T-helper 1 cell treated with Interleukin-12 subunit alpha and Interleukin-12 subunit beta and Interleukin-4 antibody, amounts not matched to agents 30 ng/mL and 1 ng/mL, for 36 hours (primary cell): ENCODE measurements around the gene HIBCH. TPM values are rescaled to one million over a fixed set of nuclear protein-coding genes. Genes with fewer than 3 reads are reported as not detected.
"Not testable (repeated sequence)": the region's sequence is repeated elsewhere in the genome, so short reads cannot be mapped to it uniquely, and the experiment has no call there.

Experiments used
- intact Hi-C: fragments of 100-400 bp; cut with micrococcal nuclease; formaldehyde crosslinking; loops from one replicate; pipeline ENCODE4 v1.15.1; 2024
- total RNA-seq: library from RNA; stranded (reverse); gene quantifications from 2 replicates; pipeline ENCODE4 v1.2.3, GENCODE V29; 2022

The HIBCH gene
- total RNA-seq, 1 donor from 2014 or later: 18.8 TPM

- intact Hi-C loops: loop anchor here (1.0 to 10.0 kb wide), 6 partner anchors 17 to 559 kb away; partner anchors contain the start of genes GLS, HIBCH, MFSD6 and ORMDL1
Measured at GRCh38 chr2:190343536-190344275, 24.1 kb upstream of the HIBCH start, which contains the start of gene INPP1. TSS of gene INPP1 (plus strand) at chr2:190343589. CDS start at chr2:190360103, 16,514 bp downstream.

GRCh38 chr2:190343089-190343535, 23.5 kb upstream of the HIBCH start:
- intact Hi-C loops: loop anchor here (5.0 to 10.0 kb wide), 3 partner anchors 64 to 558 kb away; partner anchors contain the start of genes GLS, MFSD6, ORMDL1 and PMS1

GRCh38 chr2:190342611-190343010, 23.0 kb upstream of the HIBCH start:
- intact Hi-C loops: loop anchor here (5.0 to 10.0 kb wide), 3 partner anchors 65 to 558 kb away; partner anchors contain the start of genes GLS, MFSD6, ORMDL1 and PMS1

GRCh38 chr2:190340369-190340768, 20.7 kb upstream of the HIBCH start:
- intact Hi-C loops: loop anchor here (5.0 to 10.0 kb wide), 3 partner anchors 67 to 556 kb away; partner anchors contain the start of genes GLS, MFSD6, ORMDL1 and PMS1

GRCh38 chr2:190339394-190339793, 19.8 kb upstream of the HIBCH start:
- intact Hi-C loops: no loop called here

GRCh38 chr2:190338453-190338852, 18.8 kb upstream of the HIBCH start:
- intact Hi-C loops: no loop called here

GRCh38 chr2:190336420-190336819, 16.8 kb upstream of the HIBCH start:
- intact Hi-C loops: no loop called here

GRCh38 chr2:190335584-190335983, 16.0 kb upstream of the HIBCH start:
- intact Hi-C loops: not testable (repeated sequence)

- intact Hi-C loops: no loop called here
Measured at GRCh38 chr2:190335225-190335559, 15.6 kb upstream of the HIBCH start.

- intact Hi-C loops: no loop called here
Measured at GRCh38 chr2:190334479-190335224, 15.0 kb upstream of the HIBCH start.

GRCh38 chr2:190333928-190334327, 14.3 kb upstream of the HIBCH start:
- intact Hi-C loops: no loop called here

- intact Hi-C loops: no loop called here
Measured at GRCh38 chr2:190333395-190333794, 13.8 kb upstream of the HIBCH start.

GRCh38 chr2:190328573-190329147, 9.0 kb upstream of the HIBCH start:
- intact Hi-C loops: no loop called here

GRCh38 chr2:190327867-190328572, 8.4 kb upstream of the HIBCH start:
- intact Hi-C loops: no loop called here

GRCh38 chr2:190325588-190325987, 6.0 kb upstream of the HIBCH start:
- intact Hi-C loops: no loop called here

- intact Hi-C loops: no loop called here
Measured at GRCh38 chr2:190323406-190323805, 3.8 kb upstream of the HIBCH start.

GRCh38 chr2:190320696-190321095, 1.1 kb upstream of the HIBCH start:
- intact Hi-C loops: loop anchor here (1.0 to 2.0 kb wide), 2 partner anchors 52 to 660 kb away; partner anchors contain the start of gene ASNSD1

GRCh38 chr2:190318931-190319554, 583 bp downstream of the HIBCH start:
- intact Hi-C loops: loop anchor here (1.0 to 10.0 kb wide), 12 partner anchors 25 to 878 kb away; partner anchors contain the start of genes GLS, NAB1, ORMDL1 and OSGEPL1

- intact Hi-C loops: loop anchor here (5.0 to 10.0 kb wide), 2 partner anchors 564 to 696 kb away; partner anchors contain the start of genes GLS and STAT1
Measured at GRCh38 chr2:190318514-190318913, 1.1 kb downstream of the HIBCH start.

GRCh38 chr2:190315273-190315672, 4.4 kb downstream of the HIBCH start:
- intact Hi-C loops: loop anchor here (5.0 to 10.0 kb wide), 2 partner anchors 567 to 700 kb away; partner anchors contain the start of genes GLS and STAT1
